Breast epithelium (tissue), 4 donors: ENCODE results near the gene TBC1D2. TPM values are rescaled to one million over a fixed set of nuclear protein-coding genes. Genes with fewer than 3 reads are reported as not detected.

Experiments used
- DNase-seq, 2 donors: peaks; one replicate each; pipeline ENCODE4 v3.0.0-alpha.2; 2019; ENCODE audit warnings: low spot score in 2 of 2
- H3K27ac ChIP-seq, 2 donors: fragments of 200-600 bp; sonication (generic) in 1 of 2; one replicate each; pipeline ENCODE4 v1.5.1; 2016 to 2019; ENCODE audit warnings: mild to moderate bottlenecking in 1 of 2
- H3K27me3 ChIP-seq, 2 donors: fragments of 200-600 bp; sonication (generic) in 1 of 2; one replicate each; pipeline versions ENCODE4 v1.5.1 to v1.6.0; 2017 to 2019; ENCODE audit warnings: control low read depth in 1 of 2, mild to moderate bottlenecking in 1 of 2
- H3K36me3 ChIP-seq: fragments of 200-600 bp; one replicate; pipeline ENCODE4 v1.5.1; 2019
- H3K4me1 ChIP-seq, 2 donors: fragments of 200-600 bp; sonication (generic); one replicate each; pipeline ENCODE4 v1.5.1; 2016 to 2019; ENCODE audit warnings: control low read depth in 1 of 2
- H3K4me3 ChIP-seq, 3 donors: fragments of 200-600 bp; sonication (generic); 1 replicate in 2 of 3; 2 replicates in 1 of 3; pipeline ENCODE4 v1.5.1; 2016 to 2019; ENCODE audit warnings: mild to moderate bottlenecking in 3 of 3, moderate library complexity in 2 of 3
- H3K9me3 ChIP-seq, 2 donors: fragments of 200-600 bp; sonication (generic) in 1 of 2; one replicate each; pipeline ENCODE4 v1.5.1; 2016 to 2019; ENCODE audit warnings: control low read depth in 1 of 2
- POLR2A ChIP-seq: fragments of 450-650 bp; IDR thresholded peaks from one replicate; pipeline ENCODE4 v1.6.1; 2016; ENCODE audit warnings: antibody characterized with exemption, mild to moderate bottlenecking, moderate library complexity
- POLR2AphosphoS5 ChIP-seq, 3 donors: sonication (generic); formaldehyde crosslinking; IDR thresholded peaks; one replicate each; pipeline ENCODE4 v1.6.1; 2017; ENCODE audit warnings: antibody characterized with exemption in 3 of 3
- intact Hi-C: fragments of 100-400 bp; cut with DNase I; formaldehyde crosslinking; loops from one replicate; pipeline ENCODE4 v1.15.1; 2023; ENCODE audit warnings: low total_unique reads
- total RNA-seq, 3 donors: library from RNA; depleted of rRNA; stranded (reverse); fragments of >200 nt; gene quantifications; one replicate each; pipeline ENCODE4 v1.1.0, GENCODE V29; 2016
- TF ChIP-seq, protein P1 (sequence below), 3 donors: fragments of 450-650 bp; IDR thresholded peaks; one replicate each; pipeline ENCODE4 v1.5.1; 2016 to 2017; ENCODE audit warnings: antibody characterized with exemption in 3 of 3, mild to moderate bottlenecking in 3 of 3, moderate library complexity in 3 of 3

TBC1D2 gene
- total RNA-seq, 3 donors from 2014 or later: 10.8 to 17.1 (median 13.6) TPM

DNA sequence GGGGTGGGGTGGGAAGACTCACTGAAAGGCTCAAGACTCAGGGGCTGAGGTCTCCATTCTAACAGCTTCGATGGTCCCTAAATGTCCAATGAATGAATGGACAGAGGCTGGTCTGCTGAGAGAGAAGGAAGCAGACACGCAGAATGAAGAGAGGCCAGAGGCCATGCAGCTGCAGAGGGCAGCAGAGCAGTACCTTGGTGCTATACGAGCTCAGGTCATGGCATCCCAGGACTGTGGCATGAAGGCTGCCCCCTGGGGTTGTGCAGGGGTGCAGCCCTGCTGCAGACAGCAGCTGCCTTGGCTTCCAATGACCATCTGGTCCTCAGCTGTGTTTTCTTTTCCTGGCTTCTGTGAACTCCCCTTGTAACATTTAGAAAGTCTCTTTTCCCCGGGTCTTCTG lies 47.8 kb downstream of the TBC1D2 start:
- TF ChIP-seq POLR2A (no peak), POLR2AphosphoS5 (IDR thresholded peaks at IDR 0.05) (no peak)
- TF ChIP-seq, protein P1, sequence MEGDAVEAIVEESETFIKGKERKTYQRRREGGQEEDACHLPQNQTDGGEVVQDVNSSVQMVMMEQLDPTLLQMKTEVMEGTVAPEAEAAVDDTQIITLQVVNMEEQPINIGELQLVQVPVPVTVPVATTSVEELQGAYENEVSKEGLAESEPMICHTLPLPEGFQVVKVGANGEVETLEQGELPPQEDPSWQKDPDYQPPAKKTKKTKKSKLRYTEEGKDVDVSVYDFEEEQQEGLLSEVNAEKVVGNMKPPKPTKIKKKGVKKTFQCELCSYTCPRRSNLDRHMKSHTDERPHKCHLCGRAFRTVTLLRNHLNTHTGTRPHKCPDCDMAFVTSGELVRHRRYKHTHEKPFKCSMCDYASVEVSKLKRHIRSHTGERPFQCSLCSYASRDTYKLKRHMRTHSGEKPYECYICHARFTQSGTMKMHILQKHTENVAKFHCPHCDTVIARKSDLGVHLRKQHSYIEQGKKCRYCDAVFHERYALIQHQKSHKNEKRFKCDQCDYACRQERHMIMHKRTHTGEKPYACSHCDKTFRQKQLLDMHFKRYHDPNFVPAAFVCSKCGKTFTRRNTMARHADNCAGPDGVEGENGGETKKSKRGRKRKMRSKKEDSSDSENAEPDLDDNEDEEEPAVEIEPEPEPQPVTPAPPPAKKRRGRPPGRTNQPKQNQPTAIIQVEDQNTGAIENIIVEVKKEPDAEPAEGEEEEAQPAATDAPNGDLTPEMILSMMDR (IDR thresholded peaks at IDR 0.05): no peak
- peaks cover 0 to 5% of the 10 kb centered on the region in 2 donors for H3K4me1 ChIP-seq
- no peaks in the 10 kb centered on the region for H3K36me3 ChIP-seq
- intact Hi-C loops: no loop called here
- H3K27me3 ChIP-seq: no peaks in the 10 kb centered on the region
- no peak for DNase-seq
- H3K27ac ChIP-seq: no peak overlapping the region
- H3K9me3 ChIP-seq: no peaks in the 10 kb centered on the region
- no peak overlapping the region for H3K4me3 ChIP-seq

DNA sequence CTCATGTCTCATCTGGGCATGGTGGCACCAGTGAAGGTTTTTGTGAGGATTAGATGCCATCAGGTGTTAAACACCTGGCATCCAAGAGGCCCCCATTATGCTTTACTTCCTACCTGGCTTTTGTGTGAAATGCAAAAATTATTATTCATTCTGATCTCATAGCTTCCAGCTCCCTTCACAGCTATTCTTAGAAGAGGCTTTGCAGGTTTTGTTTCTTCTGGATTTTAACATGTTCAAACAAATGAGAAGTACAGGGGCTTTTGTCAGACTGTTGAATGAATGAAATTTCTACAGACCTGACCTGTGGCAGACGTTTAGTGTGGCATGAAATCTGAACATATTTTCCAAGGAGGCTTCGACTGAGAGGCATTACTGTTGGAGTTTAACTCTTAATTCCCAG lies 48.7 kb downstream of the TBC1D2 start:
- Histone ChIP-seq H3K27me3 (no peaks in the 10 kb centered on the region), H3K27ac (no peak overlapping the region)
- intact Hi-C loops: no loop called here

DNA sequence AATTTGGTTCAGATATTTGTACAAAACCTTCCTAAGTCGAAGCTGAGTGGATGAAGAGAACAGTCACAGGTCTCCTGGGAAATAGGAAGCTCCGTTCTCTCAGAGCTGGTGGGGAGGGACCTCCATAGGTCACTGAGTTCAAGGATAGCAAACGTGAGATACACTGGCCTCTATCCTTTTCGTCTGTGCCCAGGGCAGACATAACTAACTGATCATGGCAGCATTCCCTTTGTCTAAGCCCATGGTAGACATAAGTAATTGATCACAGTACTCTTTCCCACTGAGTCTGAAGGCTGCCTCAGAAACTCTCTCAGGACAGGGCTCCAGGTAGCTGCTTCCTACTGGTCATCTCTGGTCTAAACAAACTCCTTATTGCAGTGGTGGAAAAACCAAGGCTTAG lies 50.8 kb downstream of the TBC1D2 start:
- Histone ChIP-seq H3K4me3 (no peak overlapping the region), H3K4me1 (peaks cover 0 to 5% of the 10 kb centered on the region in 2 donors), H3K9me3 (no peaks in the 10 kb centered on the region), H3K27ac (no peak overlapping the region), H3K27me3 (no peaks in the 10 kb centered on the region), H3K36me3 (no peaks in the 10 kb centered on the region)
- TF ChIP-seq POLR2A (no peak), POLR2AphosphoS5 (IDR thresholded peaks at IDR 0.05) (no peak)
- TF ChIP-seq, protein P1 (IDR thresholded peaks at IDR 0.05): no peak
- DNase-seq: no peak
- intact Hi-C loops: no loop called here

More for the DNA sequence above, 48.7 kb downstream of the TBC1D2 start:
- no peaks in the 10 kb centered on the region for H3K36me3 ChIP-seq
- no peak for TF ChIP-seq POLR2A
- TF ChIP-seq, protein P1 (IDR thresholded peaks at IDR 0.05): no peak
- no peak for TF ChIP-seq POLR2AphosphoS5 (IDR thresholded peaks at IDR 0.05)
- H3K4me1 ChIP-seq: peaks cover 0 to 5% of the 10 kb centered on the region in 2 donors
- no peak overlapping the region for H3K4me3 ChIP-seq
- DNase-seq: no peak
- H3K9me3 ChIP-seq: no peaks in the 10 kb centered on the region

DNA sequence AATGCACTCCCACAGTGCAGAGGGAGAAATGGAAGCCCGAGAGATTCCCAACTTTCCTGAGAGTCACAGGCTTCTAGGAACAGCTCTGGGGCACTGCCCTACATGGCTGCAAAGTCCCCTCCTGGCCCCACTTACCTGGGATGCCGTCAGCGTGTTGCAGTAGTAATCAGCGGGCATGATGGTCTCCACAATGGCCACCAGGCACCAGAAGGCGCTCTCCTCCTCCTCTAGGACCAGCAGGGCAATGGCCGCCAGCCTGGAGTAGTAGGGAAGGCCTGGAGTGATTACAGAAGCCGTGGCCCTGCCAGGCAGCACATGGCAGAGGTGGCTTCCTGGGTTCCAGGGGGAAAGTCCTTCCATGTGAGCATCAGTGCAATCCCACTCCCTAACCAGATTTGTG lies 52.3 kb downstream of the TBC1D2 start:
- Histone ChIP-seq H3K36me3 (no peaks in the 10 kb centered on the region), H3K4me1 (peaks cover 0 to 5% of the 10 kb centered on the region in 2 donors), H3K27me3 (no peaks in the 10 kb centered on the region), H3K9me3 (no peaks in the 10 kb centered on the region), H3K27ac (no peak overlapping the region), H3K4me3 (no peak overlapping the region)
- no peak for DNase-seq
- TF ChIP-seq, protein P1 (IDR thresholded peaks at IDR 0.05): no peak
- TF ChIP-seq POLR2AphosphoS5 (IDR thresholded peaks at IDR 0.05) (no peak), POLR2A (no peak)
- intact Hi-C loops: no loop called here

DNA sequence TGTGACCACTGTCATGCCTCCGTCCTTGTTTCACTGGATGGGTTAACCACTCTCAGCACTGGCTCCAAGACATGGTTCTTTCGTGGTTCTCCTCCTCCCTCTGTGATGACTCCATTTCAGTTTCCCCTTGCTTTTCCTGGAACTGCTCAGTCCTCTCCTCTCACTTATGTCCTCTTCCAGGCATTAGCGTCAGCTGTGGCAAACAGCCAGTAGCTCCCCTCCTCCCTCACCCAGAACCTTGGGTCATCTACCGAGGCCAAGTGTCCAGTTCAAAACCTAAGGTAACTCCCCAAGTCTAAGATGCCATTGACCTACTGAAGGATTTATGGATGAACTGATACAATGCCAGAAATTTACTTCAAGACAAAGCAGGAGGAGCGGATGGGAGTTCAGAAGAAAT lies 53.2 kb downstream of the TBC1D2 start:
- peaks cover 0 to 5% of the 10 kb centered on the region in 2 donors for H3K4me1 ChIP-seq
- H3K27me3 ChIP-seq: no peaks in the 10 kb centered on the region
- no peaks in the 10 kb centered on the region for H3K9me3 ChIP-seq
- no peaks in the 10 kb centered on the region for H3K36me3 ChIP-seq
- TF ChIP-seq POLR2A (no peak), POLR2AphosphoS5 (IDR thresholded peaks at IDR 0.05) (no peak)
- TF ChIP-seq, protein P1 (IDR thresholded peaks at IDR 0.05): no peak
- intact Hi-C loops: no loop called here
- DNase-seq: no peak
- no peak overlapping the region for H3K27ac ChIP-seq
- H3K4me3 ChIP-seq: no peak overlapping the region
